Dendritic cell treated with granulocyte-macrophage colony-stimulating factor and Interleukin-4, amounts not matched to agents 40 ng/mL and 50 ng/mL, for 4 days (primary cell): ENCODE results near the gene ATP23.

Experiments used
- H3K27ac Mint-ChIP-seq: one replicate; pipeline ENCODE4 v1.8.0; 2022; ENCODE audit warnings: mild to moderate bottlenecking, mixed read lengths
- H3K27me3 Mint-ChIP-seq: one replicate; pipeline ENCODE4 v1.8.0; 2022; ENCODE audit warnings: mild to moderate bottlenecking, mixed read lengths
- H3K36me3 Mint-ChIP-seq: one replicate; pipeline ENCODE4 v1.8.0; 2022; ENCODE audit warnings: low read depth, mixed read lengths
- H3K4me1 Mint-ChIP-seq: one replicate; pipeline ENCODE4 v1.8.0; 2022; ENCODE audit warnings: low read depth, mixed read lengths
- H3K4me3 Mint-ChIP-seq: one replicate; pipeline ENCODE4 v1.8.0; 2022; ENCODE audit warnings: mild to moderate bottlenecking, moderate library complexity, mixed read lengths
- H3K9me3 Mint-ChIP-seq: one replicate; pipeline ENCODE4 v1.8.0; 2022; ENCODE audit warnings: mixed read lengths
- intact Hi-C: fragments of 100-400 bp; cut with micrococcal nuclease; formaldehyde crosslinking; loops from one replicate; pipeline ENCODE4 v1.15.0; 2022

Gene ATP23

DNA sequence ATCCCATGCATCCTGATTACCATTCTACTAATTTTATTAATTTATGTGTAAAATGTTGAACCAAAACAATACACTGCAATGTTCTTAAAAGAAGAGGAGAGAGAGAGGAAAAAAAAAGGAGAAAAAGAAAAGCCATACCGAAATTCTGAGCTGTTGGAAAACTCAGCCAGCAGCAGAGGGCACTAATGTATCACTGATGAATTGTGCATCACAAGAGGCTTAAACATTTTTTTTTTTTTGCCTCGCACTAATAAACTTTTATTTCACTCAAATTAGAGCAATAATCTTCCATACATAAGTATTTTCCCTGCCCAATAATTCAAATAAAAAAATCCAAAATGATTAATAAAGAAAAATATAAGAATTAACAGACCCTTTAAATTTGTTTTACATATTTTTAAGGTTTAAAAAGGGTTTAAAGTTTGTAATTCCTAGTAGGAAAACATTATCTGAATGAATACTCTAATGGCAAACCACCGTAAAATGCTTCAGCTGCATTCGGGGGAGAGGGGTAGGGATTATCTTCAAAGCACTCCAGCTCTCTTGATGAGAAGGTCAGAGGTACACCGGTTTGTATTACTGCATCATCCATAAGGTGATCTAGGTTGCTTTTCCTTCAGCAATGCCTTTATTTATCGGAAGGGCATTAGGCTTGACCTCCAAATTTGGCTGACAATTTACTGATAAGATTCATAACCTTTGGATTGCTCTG is 41.9 kb downstream of the ATP23 start:
- Mint-ChIP-seq H3K4me1 (no peaks in the 10 kb centered on the region), H3K27ac (no peak overlapping the region), H3K27me3 (no peaks in the 10 kb centered on the region), H3K4me3 (no peak overlapping the region), H3K36me3 (no peaks in the 10 kb centered on the region), H3K9me3 (no peaks in the 10 kb centered on the region)
- intact Hi-C loops: loop anchor here (5.0 to 10.0 kb wide), 2 partner anchors 461 to 1169 kb away; no protein-coding TSS in a partner anchor

DNA sequence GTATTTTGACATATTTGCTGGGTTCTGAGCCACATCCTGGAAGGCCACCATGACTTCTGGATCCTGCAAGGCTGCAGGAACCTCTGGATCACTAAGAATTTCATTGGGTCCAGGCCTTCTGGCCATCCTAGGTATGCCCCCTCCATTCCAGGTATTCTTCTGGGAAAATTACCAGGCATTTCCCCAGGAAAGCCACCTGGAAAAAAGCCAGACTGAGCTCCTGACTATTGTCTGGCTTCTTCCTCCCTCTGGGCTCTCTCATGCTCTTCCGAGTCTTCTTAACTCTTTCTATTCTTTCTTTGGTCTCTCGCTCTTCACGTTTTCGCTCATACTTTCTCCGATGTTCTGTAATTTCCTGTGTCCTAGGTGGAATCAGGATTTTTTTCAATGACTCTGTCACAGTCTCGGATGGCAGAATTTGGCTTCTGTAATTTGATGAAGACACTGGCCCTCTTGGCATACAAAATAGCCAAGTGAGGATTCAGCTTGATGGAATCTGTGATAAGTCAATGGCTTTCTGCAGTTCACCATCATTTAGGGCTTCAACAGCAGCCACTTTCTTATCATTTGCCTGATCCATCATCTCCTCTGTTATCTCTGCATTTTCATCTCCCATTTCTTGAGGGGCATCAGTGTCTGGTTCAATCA is 42.6 kb downstream of the ATP23 start:
- no peak overlapping the region for H3K27ac Mint-ChIP-seq
- no peaks in the 10 kb centered on the region for H3K4me1 Mint-ChIP-seq
- intact Hi-C loops: loop anchor here (5.0 to 10.0 kb wide), 2 partner anchors 461 to 1168 kb away; no protein-coding TSS in a partner anchor
- no peaks in the 10 kb centered on the region for H3K27me3 Mint-ChIP-seq
- no peak overlapping the region for H3K4me3 Mint-ChIP-seq
- no peaks in the 10 kb centered on the region for H3K9me3 Mint-ChIP-seq
- no peaks in the 10 kb centered on the region for H3K36me3 Mint-ChIP-seq

DNA sequence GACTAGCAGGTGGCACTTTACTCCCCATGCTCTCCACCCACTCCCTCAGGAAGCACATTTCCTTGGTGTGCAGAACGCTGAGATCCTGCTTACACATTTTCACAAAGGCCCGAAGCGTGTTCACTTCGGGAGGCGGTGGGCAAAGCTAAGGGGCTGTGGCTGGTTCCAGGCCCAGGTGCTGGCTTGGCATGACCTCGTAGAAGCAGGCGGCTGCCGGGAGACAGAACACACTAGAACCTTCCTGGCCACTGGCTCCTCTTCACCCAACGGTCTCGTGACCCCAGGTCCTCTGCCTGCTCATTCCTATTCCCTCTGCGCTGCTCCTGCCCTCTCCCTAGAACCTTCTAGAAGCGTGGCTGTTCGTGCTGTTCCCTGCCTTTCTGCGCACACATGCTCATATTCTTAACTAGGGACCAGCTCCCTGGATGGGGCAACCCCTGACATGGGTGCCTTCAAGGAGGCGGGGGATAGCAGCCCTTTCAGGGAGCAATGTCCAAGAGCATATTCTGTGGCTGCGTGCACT is 43.3 kb downstream of the ATP23 start:
- Mint-ChIP-seq H3K27ac (no peak overlapping the region), H3K4me3 (no peak overlapping the region), H3K36me3 (no peaks in the 10 kb centered on the region), H3K27me3 (no peaks in the 10 kb centered on the region), H3K4me1 (no peaks in the 10 kb centered on the region), H3K9me3 (no peaks in the 10 kb centered on the region)
- intact Hi-C loops: loop anchor here (5.0 to 10.0 kb wide), 2 partner anchors 460 to 1168 kb away; no protein-coding TSS in a partner anchor

DNA sequence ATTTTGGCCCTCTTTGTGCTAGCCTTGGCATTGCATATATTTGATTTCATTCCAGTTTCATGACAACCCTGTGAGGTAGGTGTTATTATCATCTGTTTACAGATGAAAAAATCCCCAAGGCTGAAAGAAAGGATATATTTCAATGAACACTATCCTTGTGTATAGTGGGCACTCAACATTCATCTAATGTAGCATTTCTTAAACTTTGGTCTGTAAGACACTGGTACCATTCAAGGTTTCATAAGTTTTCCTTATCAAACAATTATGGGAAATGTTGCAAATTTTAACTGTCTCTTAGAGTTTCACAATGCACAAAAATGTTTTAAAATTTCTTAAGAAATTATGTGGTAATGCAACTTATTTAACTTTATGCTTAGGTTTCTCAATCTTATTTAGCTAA is 44.3 kb downstream of the ATP23 start:
- Mint-ChIP-seq H3K27ac (no peak overlapping the region), H3K4me3 (no peak overlapping the region), H3K36me3 (no peaks in the 10 kb centered on the region), H3K9me3 (no peaks in the 10 kb centered on the region), H3K27me3 (no peaks in the 10 kb centered on the region), H3K4me1 (no peaks in the 10 kb centered on the region)
- intact Hi-C loops: loop anchor here (10.0 kb wide), 1 partner anchor 459 kb away; no protein-coding TSS in a partner anchor

DNA sequence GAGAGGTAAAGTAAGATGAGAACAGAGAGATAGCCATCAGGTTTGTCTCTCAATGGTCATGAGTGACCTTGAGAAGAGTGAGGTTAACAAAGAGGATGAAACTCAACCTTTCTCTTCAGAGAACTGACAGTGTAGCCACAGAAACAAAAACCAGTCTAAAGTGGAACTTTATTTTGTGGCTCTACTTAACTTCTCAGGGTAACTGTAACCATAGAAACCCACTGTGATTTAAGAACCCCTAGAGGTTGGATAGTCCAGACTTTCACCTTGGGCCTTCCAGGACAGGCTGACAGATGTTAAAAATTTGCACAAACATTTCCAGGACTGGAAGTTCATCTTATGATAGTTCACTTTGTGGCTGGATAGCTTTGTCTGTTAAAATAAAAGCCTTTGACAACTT is 48.5 kb downstream of the ATP23 start:
- no peak overlapping the region for H3K4me3 Mint-ChIP-seq
- intact Hi-C loops: loop anchor here (10.0 kb wide), 1 partner anchor 455 kb away; no protein-coding TSS in a partner anchor
- no peaks in the 10 kb centered on the region for H3K9me3 Mint-ChIP-seq

DNA sequence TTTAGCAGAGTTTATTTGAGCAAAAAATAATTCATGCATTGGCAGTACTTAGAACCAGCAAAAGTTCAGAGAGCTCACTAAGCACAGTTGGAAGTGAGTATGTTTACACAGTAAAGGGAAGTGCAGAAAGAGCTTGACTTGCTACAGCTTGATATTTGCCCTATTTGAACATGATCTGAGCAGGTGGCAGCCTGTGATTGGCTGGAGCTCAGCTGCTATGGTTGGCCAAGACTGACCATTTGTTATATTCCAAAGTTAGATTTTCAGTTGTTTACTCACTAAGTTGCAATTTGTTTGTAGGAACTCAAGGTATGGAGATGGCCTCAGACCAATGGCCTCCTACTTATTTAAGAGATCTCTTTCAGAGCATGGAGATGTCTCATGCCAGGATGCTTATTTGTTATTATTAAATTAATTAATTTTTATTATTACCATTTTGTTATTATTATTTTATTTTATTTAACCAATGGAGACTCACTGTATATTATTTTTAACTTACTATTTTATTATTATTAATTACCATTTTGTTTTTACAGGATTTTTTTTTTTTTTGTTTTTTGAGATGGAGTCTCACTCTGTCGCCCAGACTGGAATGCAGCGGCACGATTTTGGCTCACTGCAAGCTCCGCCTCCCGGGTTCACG is 49.0 kb downstream of the ATP23 start:
- Mint-ChIP-seq H3K4me3 (no peak overlapping the region), H3K36me3 (no peaks in the 10 kb centered on the region), H3K9me3 (peaks cover under 1% of the 10 kb centered on the region), H3K4me1 (peaks cover 6% of the 10 kb centered on the region), H3K27ac (no peak overlapping the region), H3K27me3 (no peaks in the 10 kb centered on the region)
- intact Hi-C loops: no loop called here

More for the DNA sequence above, 48.5 kb downstream of the ATP23 start:
- Mint-ChIP-seq H3K27ac (no peak overlapping the region), H3K36me3 (no peaks in the 10 kb centered on the region), H3K4me1 (peaks cover 6% of the 10 kb centered on the region), H3K27me3 (no peaks in the 10 kb centered on the region)

DNA sequence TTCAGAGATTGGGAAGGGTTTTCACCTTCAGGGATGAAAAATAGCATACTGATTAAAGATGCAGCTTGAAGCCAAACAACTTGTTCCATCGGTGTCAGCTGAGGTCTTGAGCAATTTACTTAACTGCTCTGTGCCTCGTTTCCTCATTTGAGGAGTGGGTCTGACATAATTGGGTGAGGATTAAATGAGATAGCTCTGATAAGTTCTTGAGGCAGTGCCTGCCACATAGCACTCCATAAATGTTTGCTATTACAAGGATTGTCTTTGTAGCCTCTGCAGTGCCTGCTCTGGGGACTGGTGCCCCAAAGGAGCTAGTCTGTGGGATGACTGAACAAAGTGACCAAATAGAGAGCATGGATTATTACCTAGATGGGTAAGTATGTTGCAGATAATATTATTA is 50.6 kb downstream of the ATP23 start:
- Mint-ChIP-seq H3K36me3 (no peaks in the 10 kb centered on the region), H3K4me1 (peaks cover 6% of the 10 kb centered on the region), H3K27me3 (no peaks in the 10 kb centered on the region), H3K4me3 (no peak overlapping the region), H3K27ac (no peak overlapping the region), H3K9me3 (peaks cover 17% of the 10 kb centered on the region)
- intact Hi-C loops: no loop called here

DNA sequence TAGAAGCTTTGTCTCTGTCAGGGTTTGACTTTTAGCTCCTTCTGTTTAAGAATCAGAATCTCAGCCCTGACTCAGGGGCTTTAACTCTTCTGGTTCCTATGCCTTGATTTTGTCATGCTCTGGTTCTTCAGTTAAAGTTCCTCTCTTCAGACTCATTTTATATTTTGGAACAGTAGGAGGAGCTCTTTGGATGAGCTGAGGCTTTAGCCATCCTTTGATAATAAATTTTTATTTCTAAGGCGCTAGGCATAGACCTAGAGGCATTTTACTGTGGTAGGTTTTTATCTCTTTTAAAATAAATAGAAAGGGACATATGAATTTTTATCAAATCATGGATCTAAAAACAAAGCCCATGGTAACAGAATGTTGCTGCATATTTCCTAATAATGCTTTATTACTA is 51.7 kb downstream of the ATP23 start:
- Mint-ChIP-seq H3K27me3 (no peaks in the 10 kb centered on the region), H3K4me3 (no peak overlapping the region), H3K4me1 (peaks cover 6% of the 10 kb centered on the region), H3K27ac (no peak overlapping the region), H3K36me3 (no peaks in the 10 kb centered on the region), H3K9me3 (peaks cover 27% of the 10 kb centered on the region)
- intact Hi-C loops: no loop called here

DNA sequence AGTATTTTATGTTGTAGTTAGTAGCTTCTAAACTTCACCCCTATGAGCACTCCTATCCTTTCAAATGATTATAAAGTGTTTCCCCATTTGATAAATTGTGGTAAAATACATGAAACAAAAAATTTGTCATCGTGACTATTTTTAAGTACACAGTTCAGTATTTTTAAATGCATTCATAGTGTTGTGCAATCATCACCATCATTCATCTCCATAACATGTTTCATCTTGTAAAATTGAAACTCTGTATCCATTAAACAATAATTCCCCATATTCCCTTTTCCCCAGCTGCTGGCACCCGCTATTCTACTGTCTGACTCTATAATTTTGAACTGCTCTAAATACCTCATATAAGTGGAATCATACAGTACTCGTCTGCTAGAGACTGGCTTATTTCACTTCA is 52.5 kb downstream of the ATP23 start:
- H3K36me3 Mint-ChIP-seq: no peaks in the 10 kb centered on the region
- peaks cover 35% of the 10 kb centered on the region for H3K9me3 Mint-ChIP-seq
- no peak overlapping the region for H3K27ac Mint-ChIP-seq
- no peaks in the 10 kb centered on the region for H3K27me3 Mint-ChIP-seq
- H3K4me1 Mint-ChIP-seq: peaks cover 6% of the 10 kb centered on the region
- intact Hi-C loops: no loop called here
- H3K4me3 Mint-ChIP-seq: no peak overlapping the region

DNA sequence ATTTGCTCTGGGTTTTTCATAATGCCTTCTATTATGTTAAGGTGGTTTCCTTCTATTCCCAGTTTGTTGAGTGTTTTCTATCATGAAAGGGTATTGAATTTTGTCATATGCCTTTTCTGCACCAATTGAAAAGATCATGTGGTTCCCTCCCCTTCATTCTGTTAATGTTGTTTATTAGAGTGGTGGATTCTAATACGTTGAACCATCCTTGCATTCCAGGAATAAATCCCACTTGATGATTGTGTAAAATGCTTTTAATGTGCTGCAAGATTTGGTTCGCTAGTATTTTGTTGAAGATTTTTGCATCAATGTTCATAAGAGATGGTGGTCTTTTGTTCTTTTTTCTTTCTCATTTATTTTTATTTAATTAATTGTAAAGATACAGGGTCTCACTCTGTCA is 55.2 kb downstream of the ATP23 start:
- peaks cover 6% of the 10 kb centered on the region for H3K4me1 Mint-ChIP-seq
- H3K36me3 Mint-ChIP-seq: no peaks in the 10 kb centered on the region
- no peak overlapping the region for H3K4me3 Mint-ChIP-seq
- H3K9me3 Mint-ChIP-seq: peaks cover 57% of the 10 kb centered on the region
- intact Hi-C loops: no loop called here
- H3K27me3 Mint-ChIP-seq: no peaks in the 10 kb centered on the region
- H3K27ac Mint-ChIP-seq: no peak overlapping the region

DNA sequence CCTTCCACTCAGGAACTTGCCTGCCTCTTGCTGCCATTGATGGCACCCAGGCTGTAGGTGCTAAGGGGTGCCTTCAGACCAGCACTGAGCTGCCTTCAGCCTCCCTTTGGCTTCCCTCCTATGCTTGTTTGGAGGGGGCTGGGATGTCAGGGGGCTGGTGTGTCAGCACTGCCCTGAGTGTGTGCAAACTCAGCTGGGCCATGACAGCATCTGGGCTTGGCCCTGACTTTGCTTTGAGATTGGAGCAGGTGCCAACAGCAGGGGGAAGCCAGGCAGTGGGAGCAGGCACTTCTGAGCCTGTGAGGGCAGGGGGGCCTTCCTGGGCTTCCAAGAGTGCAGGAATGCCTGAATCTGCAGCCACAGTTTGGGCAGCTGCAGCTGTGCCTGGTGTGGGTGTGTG is 56.9 kb downstream of the ATP23 start:
- H3K4me3 Mint-ChIP-seq: no peak overlapping the region
- H3K27ac Mint-ChIP-seq: no peak overlapping the region
- intact Hi-C loops: no loop called here
- peaks cover 6% of the 10 kb centered on the region for H3K4me1 Mint-ChIP-seq
- no peaks in the 10 kb centered on the region for H3K27me3 Mint-ChIP-seq
- peaks cover 70% of the 10 kb centered on the region for H3K9me3 Mint-ChIP-seq
- no peaks in the 10 kb centered on the region for H3K36me3 Mint-ChIP-seq

DNA sequence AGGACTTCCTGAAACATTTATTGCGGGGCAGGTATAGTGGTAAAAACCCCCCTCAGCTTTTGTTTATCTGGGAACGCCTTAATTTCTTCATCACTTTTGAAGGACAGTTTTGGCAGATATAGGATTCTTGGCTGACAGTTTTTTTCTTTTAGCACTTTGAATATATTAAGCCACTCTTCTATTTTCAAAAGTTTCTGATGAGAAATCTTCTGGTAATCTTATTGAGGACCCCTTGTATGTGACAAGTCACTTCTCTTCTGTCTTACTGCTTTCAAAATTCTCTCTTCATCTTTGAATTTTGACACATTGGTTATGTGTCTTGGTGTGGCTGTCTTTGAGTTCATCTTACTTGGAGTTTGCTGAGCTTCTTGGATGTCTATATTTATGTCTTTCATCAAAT is 59.1 kb downstream of the ATP23 start:
- H3K27ac Mint-ChIP-seq: no peak overlapping the region
- H3K27me3 Mint-ChIP-seq: no peaks in the 10 kb centered on the region
- peaks cover 81% of the 10 kb centered on the region for H3K9me3 Mint-ChIP-seq
- intact Hi-C loops: no loop called here
- H3K36me3 Mint-ChIP-seq: no peaks in the 10 kb centered on the region
- H3K4me3 Mint-ChIP-seq: no peak overlapping the region
- H3K4me1 Mint-ChIP-seq: no peaks in the 10 kb centered on the region

DNA sequence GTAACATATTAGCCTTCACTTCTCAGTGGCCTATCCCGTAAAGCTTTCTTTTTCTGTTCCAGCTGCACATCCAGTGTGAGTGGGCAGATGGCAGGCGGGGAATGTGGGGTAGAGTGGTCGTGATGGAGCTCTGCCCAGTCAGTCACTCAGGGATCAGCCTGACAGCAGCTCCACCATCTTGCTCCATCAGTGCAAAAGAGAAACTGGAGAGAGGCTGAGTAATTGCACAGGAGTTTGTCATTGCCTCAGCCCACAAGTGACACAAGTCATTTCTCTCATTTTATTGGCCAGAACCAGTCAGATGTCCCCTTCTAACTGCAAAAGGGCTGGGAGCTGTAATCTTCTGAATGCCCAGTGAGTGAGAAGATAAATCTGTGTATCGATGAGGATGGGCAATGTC is 66.5 kb downstream of the ATP23 start:
- intact Hi-C loops: no loop called here
- H3K27me3 Mint-ChIP-seq: no peaks in the 10 kb centered on the region
- H3K9me3 Mint-ChIP-seq: peaks cover 13% of the 10 kb centered on the region
- H3K36me3 Mint-ChIP-seq: no peaks in the 10 kb centered on the region
- no peak overlapping the region for H3K27ac Mint-ChIP-seq
- H3K4me3 Mint-ChIP-seq: no peak overlapping the region
- H3K4me1 Mint-ChIP-seq: no peaks in the 10 kb centered on the region

DNA sequence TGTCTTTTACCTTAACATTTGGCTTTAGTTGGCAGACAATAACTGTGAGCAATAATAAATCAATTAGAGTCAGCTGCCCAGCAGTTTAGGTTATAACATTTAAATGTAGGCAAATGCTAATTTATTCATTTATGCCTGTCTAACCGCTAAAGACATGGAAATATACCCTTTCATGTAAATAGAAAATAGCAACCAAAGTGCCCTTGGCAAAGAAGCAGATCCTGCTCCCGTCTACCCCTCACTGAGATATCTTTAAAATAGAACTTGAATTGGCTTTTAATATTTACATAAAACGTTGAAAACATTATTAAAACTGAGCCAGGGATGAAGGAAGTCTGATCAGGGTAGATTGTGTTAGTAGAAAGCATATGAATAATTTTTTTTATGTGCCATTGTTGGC is 67.3 kb downstream of the ATP23 start:
- Mint-ChIP-seq H3K4me3 (no peak overlapping the region), H3K27ac (no peak overlapping the region), H3K9me3 (peaks cover 13% of the 10 kb centered on the region)

More for the DNA sequence above, 67.3 kb downstream of the ATP23 start:
- Mint-ChIP-seq H3K27me3 (no peaks in the 10 kb centered on the region), H3K36me3 (no peaks in the 10 kb centered on the region), H3K4me1 (no peaks in the 10 kb centered on the region)
- intact Hi-C loops: no loop called here
